Neural progenitor cell (in vitro differentiated cells): ENCODE results near the gene C2CD2L. TPM values are rescaled to one million over a fixed set of nuclear protein-coding genes. Genes with fewer than 3 reads are reported as not detected.
A peak's percentile ranks its signal among the peaks of the same experiment; 100 is the strongest.
"Not testable (repeated sequence)": the region's sequence is repeated elsewhere in the genome, so short reads cannot be mapped to it uniquely, and the experiment has no call there.

Experiments
- DNase-seq: peaks from one replicate; pipeline ENCODE4 v3.0.0-alpha.2; 2016; ENCODE audit warnings: low spot score
- H2AFZ ChIP-seq: fragments of 200-600 bp; sonication (generic); replicated peaks from 2 replicates; pipeline ENCODE4 v1.6.1; 2016; ENCODE audit warnings: antibody characterized with exemption
- H3F3A ChIP-seq: fragments of 200-600 bp; sonication (generic); 2 replicates; pipeline ENCODE4 v1.6.1; 2016; ENCODE audit warnings: antibody characterized with exemption, low read depth
- H3K27ac ChIP-seq: fragments of 200-600 bp; sonication (generic); 2 replicates; pipeline ENCODE4 v1.5.1; 2016; ENCODE audit warnings: mild to moderate bottlenecking
- H3K27me3 ChIP-seq: fragments of 200-600 bp; sonication (generic); 2 replicates; pipeline ENCODE4 v1.6.1; 2016; ENCODE audit warnings: mild to moderate bottlenecking, moderate library complexity
- H3K36me3 ChIP-seq: fragments of 200-600 bp; sonication (generic); 2 replicates; pipeline ENCODE4 v1.5.1; 2016
- H3K4me1 ChIP-seq: fragments of 200-600 bp; sonication (generic); 2 replicates; pipeline ENCODE4 v1.6.1; 2016; ENCODE audit warnings: mixed run types
- H3K4me2 ChIP-seq: fragments of 200-600 bp; sonication (generic); 2 replicates; pipeline ENCODE4 v1.6.1; 2016
- H3K4me3 ChIP-seq: fragments of 200-600 bp; sonication (generic); 2 replicates; pipeline ENCODE4 v1.5.1; 2016
- H3K79me2 ChIP-seq: fragments of 200-600 bp; sonication (generic); 2 replicates; pipeline ENCODE4 v1.6.1; 2016; ENCODE audit warnings: low read depth
- H3K9ac ChIP-seq: fragments of 200-600 bp; sonication (generic); 2 replicates; pipeline ENCODE4 v1.6.1; 2016
- H3K9me3 ChIP-seq: fragments of 200-600 bp; sonication (generic); 2 replicates; pipeline ENCODE4 v1.5.1; 2016; ENCODE audit warnings: low read depth
- H4K20me1 ChIP-seq: fragments of 200-600 bp; sonication (generic); 2 replicates; pipeline ENCODE4 v1.6.1; 2016; ENCODE audit warnings: low read depth
- H3K27ac Mint-ChIP-seq: 3 replicates; pipeline ENCODE4 v1.8.0; 2021; ENCODE audit warnings: mixed read lengths
- H3K27me3 Mint-ChIP-seq: 2 replicates; pipeline ENCODE4 v1.8.0; 2022; ENCODE audit warnings: low read depth, mild to moderate bottlenecking, inconsistent platforms, moderate library complexity, mixed read lengths; ENCODE audit not compliant: insufficient read depth
- H3K36me3 Mint-ChIP-seq: 3 replicates; pipeline ENCODE4 v1.8.0; 2021; ENCODE audit warnings: mixed read lengths
- H3K4me1 Mint-ChIP-seq: 3 replicates; pipeline ENCODE4 v1.8.0; 2021; ENCODE audit warnings: mixed read lengths
- H3K4me3 Mint-ChIP-seq: 3 replicates; pipeline ENCODE4 v1.8.0; 2021; ENCODE audit warnings: mild to moderate bottlenecking, moderate library complexity, mixed read lengths
- H3K9me3 Mint-ChIP-seq: 3 replicates; pipeline ENCODE4 v1.8.0; 2020; ENCODE audit warnings: mixed read lengths
- CTCF ChIP-seq: fragments of 200-600 bp; sonication (generic); IDR thresholded peaks from 2 replicates; pipeline ENCODE4 v1.5.1; 2017; ENCODE audit warnings: antibody characterized with exemption, mild to moderate bottlenecking
- EZH2 ChIP-seq: fragments of 200-600 bp; sonication (generic); IDR thresholded peaks from 2 replicates; pipeline ENCODE4 v1.6.1; 2017; ENCODE audit warnings: antibody characterized with exemption, mild to moderate bottlenecking, moderate library complexity
- EZH2phosphoT487 ChIP-seq: fragments of 200-600 bp; sonication (generic); IDR thresholded peaks from 2 replicates; pipeline ENCODE4 v1.6.1; 2017; ENCODE audit warnings: antibody characterized with exemption
- total RNA-seq: library from RNA; depleted of rRNA; stranded (reverse); fragments of >200 nt; gene quantifications from 2 replicates; pipeline ENCODE4 v1.2.3, GENCODE V29; 2015; ENCODE audit warnings: low replicate concordance

The C2CD2L gene
- total RNA-seq, 1 donor from 2014 or later: 1.5 TPM

DNA sequence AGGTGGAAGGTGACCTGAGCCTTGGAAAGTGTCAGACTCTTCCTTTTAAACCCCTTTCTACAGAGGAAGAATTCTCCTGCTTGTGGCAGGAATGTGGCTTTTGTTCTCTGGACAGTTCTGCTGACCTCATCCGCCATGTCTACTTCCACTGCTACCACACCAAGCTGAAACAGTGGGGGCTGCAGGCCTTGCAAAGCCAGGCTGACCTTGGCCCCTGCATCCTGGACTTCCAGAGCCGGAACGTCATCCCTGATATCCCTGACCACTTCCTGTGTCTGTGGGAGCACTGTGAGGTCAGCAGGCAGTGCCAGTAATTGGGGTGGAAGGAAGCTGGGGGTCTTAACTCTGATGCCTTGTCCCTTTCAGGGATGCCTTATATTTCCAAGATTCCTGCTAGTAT, 23.5 kb downstream of the C2CD2L start:
- H4K20me1 ChIP-seq: no peaks in the 10 kb centered on the region
- no peaks in the 10 kb centered on the region for H3K27me3 ChIP-seq
- H3K9me3 ChIP-seq: no peaks in the 10 kb centered on the region
- Mint-ChIP-seq H3K36me3 (peaks cover 24% of the 10 kb centered on the region), H3K9me3 (no peaks in the 10 kb centered on the region), H3K4me3 (no peak overlapping the region), H3K27me3 (no peaks in the 10 kb centered on the region), H3K27ac (no peak overlapping the region), H3K4me1 (no peaks in the 10 kb centered on the region)
- H3K27ac ChIP-seq: no peak overlapping the region
- H3K36me3 ChIP-seq: no peaks in the 10 kb centered on the region
- no peak overlapping the region for H3K4me2 ChIP-seq
- no peak overlapping the region for H2AFZ ChIP-seq
- H3F3A ChIP-seq: peaks cover 4% of the 10 kb centered on the region
- DNase-seq: no peak
- H3K9ac ChIP-seq: no peak overlapping the region
- no peaks in the 10 kb centered on the region for H3K4me1 ChIP-seq
- H3K79me2 ChIP-seq: peaks cover 3% of the 10 kb centered on the region
- no peak overlapping the region for H3K4me3 ChIP-seq
- TF ChIP-seq EZH2 (no peak), EZH2phosphoT487 (no peak)

DNA sequence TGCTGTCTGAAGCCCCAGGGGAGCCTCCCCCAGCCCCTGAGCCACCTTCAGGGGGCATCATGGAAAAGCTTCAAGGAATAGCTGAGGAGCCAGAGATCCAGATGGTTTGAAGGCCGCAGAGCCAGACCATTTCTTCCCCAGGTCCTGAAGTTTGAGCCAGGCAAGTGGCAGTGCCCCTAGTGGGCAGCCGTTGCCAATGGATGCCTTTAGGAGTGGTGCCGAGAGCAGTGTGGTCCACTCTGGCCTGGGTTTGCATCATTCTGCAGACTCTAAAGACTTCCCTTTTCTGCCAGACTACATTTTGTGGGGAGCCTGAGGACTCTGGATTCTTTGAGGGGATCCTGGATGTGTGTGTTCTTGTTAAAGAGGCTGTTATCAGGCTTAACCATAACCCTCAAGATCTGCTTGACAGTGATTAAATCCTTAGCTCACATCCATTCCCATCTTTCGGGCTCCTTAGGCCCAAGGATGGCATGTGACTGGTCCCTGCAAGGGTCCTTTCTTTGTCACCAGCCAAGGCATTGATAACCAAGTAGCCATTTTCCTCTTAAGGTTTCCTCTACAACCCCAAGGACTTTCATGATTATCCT, 27.3 kb downstream of the C2CD2L start:
- no peaks in the 10 kb centered on the region for H3K9me3 ChIP-seq
- Mint-ChIP-seq H3K36me3 (peaks cover 19% of the 10 kb centered on the region), H3K27me3 (peaks cover 4% of the 10 kb centered on the region), H3K9me3 (no peaks in the 10 kb centered on the region), H3K27ac (no peak overlapping the region), H3K4me3 (no peak overlapping the region), H3K4me1 (no peaks in the 10 kb centered on the region)
- H3K4me2 ChIP-seq: no peak overlapping the region
- H3K9ac ChIP-seq: no peak overlapping the region
- no peaks in the 10 kb centered on the region for H3K79me2 ChIP-seq
- no peak overlapping the region for H3K27ac ChIP-seq
- no peaks in the 10 kb centered on the region for H3K4me1 ChIP-seq
- no peak overlapping the region for H2AFZ ChIP-seq
- H3K36me3 ChIP-seq: no peaks in the 10 kb centered on the region
- TF ChIP-seq EZH2 (no peak), CTCF (peak; percentile 49)
- no peaks in the 10 kb centered on the region for H3K27me3 ChIP-seq
- H3K4me3 ChIP-seq: no peak overlapping the region
- H4K20me1 ChIP-seq: no peaks in the 10 kb centered on the region
- peak; percentile 24 for DNase-seq
- H3F3A ChIP-seq: no peaks in the 10 kb centered on the region

- not testable (repeated sequence) for H3K36me3 ChIP-seq, H3K4me1 Mint-ChIP-seq, H4K20me1 ChIP-seq, H3K9ac ChIP-seq, H3F3A ChIP-seq, H3K4me3 ChIP-seq, H3K79me2 ChIP-seq, H3K4me3 Mint-ChIP-seq, H3K9me3 Mint-ChIP-seq, H3K9me3 ChIP-seq, H3K27ac ChIP-seq, H3K36me3 Mint-ChIP-seq, H3K27ac Mint-ChIP-seq, DNase-seq, H3K4me2 ChIP-seq, H3K4me1 ChIP-seq, H2AFZ ChIP-seq, H3K27me3 ChIP-seq
- H3K27me3 Mint-ChIP-seq: peaks cover 11% of the 10 kb centered on the region
These were observed 32.1 kb downstream of the C2CD2L start for GRCh38 chr11:119139276-119139675.

DNA sequence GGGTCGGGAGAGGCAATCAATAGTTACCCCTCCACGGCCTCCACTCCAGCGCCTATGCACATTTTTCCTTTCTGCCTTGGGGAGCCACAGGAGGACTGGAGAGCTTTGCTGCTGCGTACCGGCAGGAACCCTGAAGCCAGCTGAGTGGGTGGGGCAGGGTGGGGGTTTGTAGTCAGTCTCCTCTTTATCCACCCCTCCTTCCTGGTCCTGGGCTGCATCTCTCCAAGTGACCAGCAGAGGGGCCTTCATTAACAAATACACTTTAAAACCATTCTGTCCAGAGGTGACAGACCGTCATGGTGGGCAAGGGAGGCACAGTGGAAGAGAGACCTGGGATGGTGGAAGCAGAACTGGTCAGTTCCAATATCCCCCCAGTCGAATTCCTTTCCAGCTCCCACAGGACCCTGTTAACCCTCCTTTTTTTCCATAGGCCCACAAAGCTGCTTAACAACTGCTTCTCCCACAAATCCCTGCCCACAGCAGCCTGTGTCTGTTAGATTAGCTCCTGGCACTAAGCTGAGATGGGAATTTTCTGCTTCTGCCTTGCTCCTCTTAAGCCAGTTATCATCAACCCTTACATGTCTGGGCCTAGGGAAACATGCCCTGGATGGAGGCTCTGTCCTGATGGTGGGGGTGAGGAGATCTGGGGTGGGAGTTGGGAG, 37.8 kb downstream of the C2CD2L start:
- TF ChIP-seq EZH2 (no peak), CTCF (peak; percentile 66)
- peaks cover 31% of the 10 kb centered on the region for H3K27me3 Mint-ChIP-seq
- H3K27me3 ChIP-seq: peaks cover 44% of the 10 kb centered on the region
- H3K9me3 Mint-ChIP-seq: no peaks in the 10 kb centered on the region
- peak overlapping the region; percentile 5 for H3K4me2 ChIP-seq
- H3F3A ChIP-seq: peaks cover 25% of the 10 kb centered on the region
- no peak overlapping the region for H3K27ac ChIP-seq
- H2AFZ ChIP-seq: peak overlapping the region; percentile 78
- peak; percentile 88 for DNase-seq
- H3K4me3 Mint-ChIP-seq: peak overlapping the region; percentile 41
- no peaks in the 10 kb centered on the region for H3K79me2 ChIP-seq
- H3K36me3 Mint-ChIP-seq: no peaks in the 10 kb centered on the region
- peaks cover 25% of the 10 kb centered on the region for H3K4me1 Mint-ChIP-seq
- no peaks in the 10 kb centered on the region for H3K36me3 ChIP-seq
- H3K27ac Mint-ChIP-seq: no peak overlapping the region
- H3K9ac ChIP-seq: no peak overlapping the region
- peaks cover 15% of the 10 kb centered on the region for H3K4me1 ChIP-seq
- no peaks in the 10 kb centered on the region for H3K9me3 ChIP-seq
- no peak overlapping the region for H3K4me3 ChIP-seq
- no peaks in the 10 kb centered on the region for H4K20me1 ChIP-seq
